Neuronal stem cell (in vitro differentiated cells): ENCODE data around the gene IPO7.

ENCODE experiments used
- DNase-seq: peaks from one replicate; pipeline ENCODE4 v3.0.0-alpha.2; 2013; ENCODE audit warnings: low spot score
- H2AFZ ChIP-seq: one replicate; pipeline ENCODE4 v1.6.1; 2013; ENCODE audit warnings: mild to moderate bottlenecking, low read length, inconsistent platforms
- H2AK5ac ChIP-seq: 2 replicates; pipeline ENCODE4 v1.6.1; 2013; ENCODE audit warnings: low read depth, mild to moderate bottlenecking, inconsistent platforms, low read length, moderate library complexity, mixed read lengths
- H2BK120ac ChIP-seq: 2 replicates; pipeline ENCODE4 v1.6.1; 2013; ENCODE audit warnings: low read depth, mild to moderate bottlenecking, inconsistent platforms, low read length, moderate library complexity, mixed read lengths
- H2BK12ac ChIP-seq: one replicate; pipeline ENCODE4 v1.6.1; 2013; ENCODE audit warnings: low read length, inconsistent platforms
- H2BK15ac ChIP-seq: 2 replicates; pipeline ENCODE4 v1.6.1; 2013; ENCODE audit warnings: mild to moderate bottlenecking, low read length, inconsistent platforms, mixed read lengths
- H2BK5ac ChIP-seq: one replicate; pipeline ENCODE4 v1.6.1; 2013; ENCODE audit warnings: inconsistent platforms, mild to moderate bottlenecking, low read length, moderate library complexity
- H3K14ac ChIP-seq: one replicate; pipeline ENCODE4 v1.6.1; 2013; ENCODE audit warnings: low read length, inconsistent platforms
- H3K18ac ChIP-seq: 2 replicates; pipeline ENCODE4 v1.6.1; 2013; ENCODE audit warnings: low read length, inconsistent platforms
- H3K23ac ChIP-seq: 2 replicates; pipeline ENCODE4 v1.6.1; 2013; ENCODE audit warnings: low read depth, mild to moderate bottlenecking, mixed read lengths, low read length, inconsistent platforms; ENCODE audit not compliant: poor library complexity
- H3K27ac ChIP-seq: replicated peaks from 3 replicates; pipeline ENCODE4 v1.5.1; 2013; ENCODE audit warnings: low read length, inconsistent platforms
- H3K27me3 ChIP-seq, 3 experiments: 2 replicates each; pipeline ENCODE4 v1.6.1; 2013; ENCODE audit warnings: low read length in 3 of 3, mild to moderate bottlenecking in 2 of 3, inconsistent platforms in 1 of 3, low read depth in 1 of 3, mixed read lengths in 1 of 3, moderate library complexity in 1 of 3; ENCODE audit not compliant: control insufficient read depth in 3 of 3, insufficient read depth in 3 of 3
- H3K36me3 ChIP-seq, 2 donors: replicated peaks in 1 of 2; 2 replicates each; pipeline ENCODE4 v1.6.1; 2013; ENCODE audit warnings: low read length in 2 of 2; ENCODE audit not compliant: control insufficient read depth in 2 of 2, insufficient read depth in 2 of 2
- H3K4ac ChIP-seq: 2 replicates; pipeline ENCODE4 v1.6.1; 2013; ENCODE audit warnings: inconsistent platforms, mild to moderate bottlenecking, low read length, moderate library complexity
- H3K4me1 ChIP-seq, 2 donors: 1 replicate in 1 of 2; 2 replicates in 1 of 2; pipeline ENCODE4 v1.6.1; 2013; ENCODE audit warnings: low read length in 2 of 2, low read depth in 1 of 2; ENCODE audit not compliant: control insufficient read depth in 2 of 2, insufficient read depth in 1 of 2
- H3K4me2 ChIP-seq: one replicate; pipeline ENCODE4 v1.6.1; 2013; ENCODE audit warnings: mild to moderate bottlenecking, low read length, inconsistent platforms; ENCODE audit not compliant: insufficient read depth, poor library complexity, severe bottlenecking
- H3K4me3 ChIP-seq, 2 donors: 2 replicates each; pipeline ENCODE4 v1.5.1; 2013; ENCODE audit warnings: low read length in 2 of 2, mild to moderate bottlenecking in 2 of 2, inconsistent platforms in 1 of 2, moderate library complexity in 1 of 2
- H3K79me1 ChIP-seq: one replicate; pipeline ENCODE4 v1.6.1; 2013; ENCODE audit warnings: low read depth, mild to moderate bottlenecking, inconsistent platforms, low read length, moderate library complexity
- H3K9ac ChIP-seq: one replicate; pipeline ENCODE4 v1.6.1; 2013; ENCODE audit warnings: mild to moderate bottlenecking, low read depth, low read length, inconsistent platforms; ENCODE audit not compliant: poor library complexity
- H3K9me3 ChIP-seq, 2 donors: replicated peaks in 1 of 2; 2 replicates each; pipeline versions ENCODE3 to v1.6.1; 2013; ENCODE audit warnings: low read length in 2 of 2, mild to moderate bottlenecking in 2 of 2, inconsistent platforms in 1 of 2, low read depth in 1 of 2, mixed read lengths in 1 of 2, moderate library complexity in 1 of 2; ENCODE audit not compliant: control insufficient read depth in 2 of 2, insufficient read depth in 1 of 2
- H4K8ac ChIP-seq: one replicate; pipeline ENCODE4 v1.6.1; 2013; ENCODE audit warnings: low read depth, mild to moderate bottlenecking, inconsistent platforms, low read length, moderate library complexity
- H4K91ac ChIP-seq: one replicate; pipeline ENCODE4 v1.6.1; 2013; ENCODE audit warnings: low read length, low read depth, mild to moderate bottlenecking, inconsistent platforms; ENCODE audit not compliant: poor library complexity
- WGBS, 2 donors: extraction: QIAGEN DNeasy Blood & Tissue Kit; methylation state at CpG; one replicate each; pipeline ENCODE4 v1.1.7; 2013; ENCODE audit warnings: missing lambda C conversion rate in 2 of 2, mixed read lengths in 1 of 2; ENCODE audit not compliant: insufficient read length in 2 of 2, insufficient replicate concordance in 1 of 2; ENCODE audit errors: extremely low coverage in 2 of 2; 5-methylcytosine and 5-hydroxymethylcytosine counted together

The IPO7 gene

GRCh38 chr11:9473408-9473807, 89.0 kb downstream of the IPO7 start:
- no peak overlapping the region for H3K27ac ChIP-seq
- no peak overlapping the region for H3K18ac ChIP-seq
- H3K4me3 ChIP-seq = no peak overlapping the region
- H4K91ac ChIP-seq = no peak overlapping the region
- no peak overlapping the region for H3K9ac ChIP-seq
- H3K23ac ChIP-seq = no peak overlapping the region
- no peak overlapping the region for H3K14ac ChIP-seq
- no peaks in the 10 kb centered on the region for H3K79me1 ChIP-seq
- H3K36me3 ChIP-seq = peaks cover 17 to 61% of the 10 kb centered on the region in 2 donors
- no peak overlapping the region for H2BK120ac ChIP-seq
- no peak overlapping the region for H2BK12ac ChIP-seq
- no peak for DNase-seq
- peaks cover 0 to 10% of the 10 kb centered on the region in 2 donors for H3K4me1 ChIP-seq
- H2AK5ac ChIP-seq = no peak overlapping the region
- no peak overlapping the region for H3K4me2 ChIP-seq
- H3K9me3 ChIP-seq = no peaks in the 10 kb centered on the region
- H3K4ac ChIP-seq = no peak overlapping the region
- no peak overlapping the region for H2AFZ ChIP-seq
- H4K8ac ChIP-seq = no peak overlapping the region
- H3K27me3 ChIP-seq = peaks cover 0 to 4% (median 0%) of the 10 kb centered on the region in 3 experiments
- no peak overlapping the region for H2BK5ac ChIP-seq
- H2BK15ac ChIP-seq = no peak overlapping the region

GRCh38 chr11:9479899-9480298, 95.4 kb downstream of the IPO7 start:
- H2BK5ac ChIP-seq = no peak overlapping the region
- no CpG with 5 or more reads among the region's 2 CpGs for WGBS, 2 donors
- no peak overlapping the region for H3K27ac ChIP-seq
- no peak overlapping the region for H2AK5ac ChIP-seq
- H4K91ac ChIP-seq = no peak overlapping the region
- H3K36me3 ChIP-seq = peaks cover 6 to 67% of the 10 kb centered on the region in 2 donors
- no peak overlapping the region for H2BK120ac ChIP-seq
- no peak overlapping the region for H3K14ac ChIP-seq
- no peaks in the 10 kb centered on the region for H3K27me3 ChIP-seq
- H3K79me1 ChIP-seq = no peaks in the 10 kb centered on the region
- H3K4me1 ChIP-seq = no peaks in the 10 kb centered on the region
- H4K8ac ChIP-seq = no peak overlapping the region
- no peaks in the 10 kb centered on the region for H3K9me3 ChIP-seq
- H2BK15ac ChIP-seq = no peak overlapping the region
- no peak for DNase-seq
- H3K9ac ChIP-seq = no peak overlapping the region
- no peak overlapping the region for H3K18ac ChIP-seq
- no peak overlapping the region for H2BK12ac ChIP-seq
- H2AFZ ChIP-seq = no peak overlapping the region
- no peak overlapping the region for H3K23ac ChIP-seq
- H3K4me3 ChIP-seq = no peak overlapping the region
- no peak overlapping the region for H3K4me2 ChIP-seq
- H3K4ac ChIP-seq = no peak overlapping the region

- no peak overlapping the region for H3K4me2 ChIP-seq
- H3K27ac ChIP-seq = no peak overlapping the region
- H2BK15ac ChIP-seq = no peak overlapping the region
- WGBS, 2 donors = no CpG with 5 or more reads among the region's 3 CpGs
- no peak overlapping the region for H4K91ac ChIP-seq
- no peak overlapping the region for H2BK120ac ChIP-seq
- no peak overlapping the region for H2AK5ac ChIP-seq
- H3K4me3 ChIP-seq = no peak overlapping the region
- H3K9me3 ChIP-seq = no peaks in the 10 kb centered on the region
- no peak for DNase-seq
- H2AFZ ChIP-seq = no peak overlapping the region
- H3K27me3 ChIP-seq = no peaks in the 10 kb centered on the region
- no peak overlapping the region for H3K23ac ChIP-seq
- H3K9ac ChIP-seq = no peak overlapping the region
- no peak overlapping the region for H3K18ac ChIP-seq
- H3K4me1 ChIP-seq = no peaks in the 10 kb centered on the region
- no peak overlapping the region for H3K4ac ChIP-seq
- no peak overlapping the region for H2BK5ac ChIP-seq
- H4K8ac ChIP-seq = no peak overlapping the region
- H3K79me1 ChIP-seq = no peaks in the 10 kb centered on the region
- no peak overlapping the region for H3K14ac ChIP-seq
- peaks cover 10 to 62% of the 10 kb centered on the region in 2 donors for H3K36me3 ChIP-seq
- no peak overlapping the region for H2BK12ac ChIP-seq
Observed at GRCh38 chr11:9489080-9489765, 104.8 kb downstream of the IPO7 start.

GRCh38 chr11:9490376-9490775, 105.9 kb downstream of the IPO7 start:
- Histone ChIP-seq H3K79me1 (no peaks in the 10 kb centered on the region), H3K9me3 (no peaks in the 10 kb centered on the region), H3K14ac (no peak overlapping the region), H3K4me2 (no peak overlapping the region), H3K4me3 (no peak overlapping the region), H2BK5ac (no peak overlapping the region), H2BK15ac (no peak overlapping the region), H3K27ac (no peak overlapping the region), H2BK12ac (no peak overlapping the region), H3K9ac (no peak overlapping the region), H3K4me1 (no peaks in the 10 kb centered on the region), H3K36me3 (peaks cover 13 to 68% of the 10 kb centered on the region in 2 donors), H4K91ac (no peak overlapping the region), H3K27me3 (no peaks in the 10 kb centered on the region), H2BK120ac (no peak overlapping the region), H2AFZ (no peak overlapping the region), H3K4ac (no peak overlapping the region), H3K18ac (no peak overlapping the region), H4K8ac (no peak overlapping the region), H3K23ac (no peak overlapping the region), H2AK5ac (no peak overlapping the region)
- WGBS, 2 donors = no CpG with 5 or more reads among the region's 3 CpGs
- DNase-seq = no peak
